ENCODE measurements around the gene CAMK2B.
"Not testable (repeated sequence)": the region's sequence is repeated elsewhere in the genome, so short reads cannot be mapped to it uniquely, and the experiment has no call there.

DNA sequence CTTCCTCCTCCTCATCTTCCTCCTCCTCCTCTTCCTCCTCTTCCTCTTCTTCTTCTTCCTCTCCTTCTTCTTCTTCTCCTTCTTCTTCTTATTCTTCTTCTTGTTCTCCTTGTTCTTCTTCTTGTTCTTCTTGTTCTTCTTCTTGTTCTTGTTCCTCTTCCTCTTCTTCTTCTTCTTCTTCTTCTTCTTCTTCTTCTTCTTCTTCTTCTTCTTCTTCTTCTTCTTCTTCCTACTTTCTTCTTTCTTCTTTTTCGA lies 150.8 kb downstream of the CAMK2B start:
- TF ChIP-seq, protein P1, sequence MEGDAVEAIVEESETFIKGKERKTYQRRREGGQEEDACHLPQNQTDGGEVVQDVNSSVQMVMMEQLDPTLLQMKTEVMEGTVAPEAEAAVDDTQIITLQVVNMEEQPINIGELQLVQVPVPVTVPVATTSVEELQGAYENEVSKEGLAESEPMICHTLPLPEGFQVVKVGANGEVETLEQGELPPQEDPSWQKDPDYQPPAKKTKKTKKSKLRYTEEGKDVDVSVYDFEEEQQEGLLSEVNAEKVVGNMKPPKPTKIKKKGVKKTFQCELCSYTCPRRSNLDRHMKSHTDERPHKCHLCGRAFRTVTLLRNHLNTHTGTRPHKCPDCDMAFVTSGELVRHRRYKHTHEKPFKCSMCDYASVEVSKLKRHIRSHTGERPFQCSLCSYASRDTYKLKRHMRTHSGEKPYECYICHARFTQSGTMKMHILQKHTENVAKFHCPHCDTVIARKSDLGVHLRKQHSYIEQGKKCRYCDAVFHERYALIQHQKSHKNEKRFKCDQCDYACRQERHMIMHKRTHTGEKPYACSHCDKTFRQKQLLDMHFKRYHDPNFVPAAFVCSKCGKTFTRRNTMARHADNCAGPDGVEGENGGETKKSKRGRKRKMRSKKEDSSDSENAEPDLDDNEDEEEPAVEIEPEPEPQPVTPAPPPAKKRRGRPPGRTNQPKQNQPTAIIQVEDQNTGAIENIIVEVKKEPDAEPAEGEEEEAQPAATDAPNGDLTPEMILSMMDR (IDR thresholded peaks at IDR 0.05): not testable (repeated sequence)
- not testable (repeated sequence) for TF ChIP-seq POLR2A (IDR thresholded peaks at IDR 0.05)
